Measurements from ENCODE around the gene ACADL.
A peak's percentile ranks its signal among the peaks of the same experiment; 100 is the strongest.
"Not testable (repeated sequence)": the region's sequence is repeated elsewhere in the genome, so short reads cannot be mapped to it uniquely, and the experiment has no call there.

Gene ACADL

DNA sequence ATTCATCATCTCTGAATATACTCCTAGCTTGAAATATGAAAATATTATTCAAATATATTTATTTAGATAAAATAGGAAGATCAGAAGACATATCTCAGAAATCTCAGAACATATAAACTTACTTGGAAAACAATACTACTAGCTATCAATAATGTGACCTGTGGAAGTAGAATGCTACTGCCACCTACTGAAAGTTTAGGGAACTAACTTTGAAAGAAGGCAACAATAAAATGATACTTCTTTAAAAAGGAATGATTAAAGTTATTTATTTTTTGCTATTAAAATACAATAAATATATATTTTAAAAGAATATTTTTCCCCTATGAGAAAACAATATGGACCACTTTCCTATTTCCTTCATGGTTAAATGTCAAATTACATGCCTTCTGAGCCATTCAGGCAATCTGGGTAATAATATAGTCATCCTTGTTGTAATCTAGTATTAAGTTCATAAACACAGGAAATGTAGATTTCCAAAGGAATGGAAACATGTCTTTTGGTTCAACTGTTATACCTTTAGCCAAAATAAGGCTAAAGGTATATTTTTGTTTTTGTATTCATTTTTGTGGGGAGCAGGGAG is 26.0 kb downstream of the ACADL start:
- DNase-seq: peak; percentile 60

DNA sequence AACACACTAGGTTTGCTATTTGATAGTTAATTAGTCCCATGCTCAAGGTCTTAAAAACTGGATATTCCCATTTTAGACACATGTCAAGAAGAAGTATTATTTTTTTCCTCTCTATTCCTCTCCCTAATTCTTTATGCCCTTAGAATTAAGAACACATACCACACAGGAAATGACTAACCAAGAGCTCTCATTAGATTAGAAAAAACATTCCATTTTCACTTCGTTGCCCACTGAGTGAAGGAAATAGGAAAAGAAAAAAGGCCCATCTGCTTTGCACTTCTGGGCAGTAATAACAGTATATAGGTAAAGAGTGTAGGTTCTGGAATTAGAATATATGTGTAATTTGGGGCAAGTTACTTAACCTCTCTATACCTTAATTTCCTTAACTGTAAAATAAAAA is 26.9 kb downstream of the ACADL start:
- no peak for DNase-seq

DNA sequence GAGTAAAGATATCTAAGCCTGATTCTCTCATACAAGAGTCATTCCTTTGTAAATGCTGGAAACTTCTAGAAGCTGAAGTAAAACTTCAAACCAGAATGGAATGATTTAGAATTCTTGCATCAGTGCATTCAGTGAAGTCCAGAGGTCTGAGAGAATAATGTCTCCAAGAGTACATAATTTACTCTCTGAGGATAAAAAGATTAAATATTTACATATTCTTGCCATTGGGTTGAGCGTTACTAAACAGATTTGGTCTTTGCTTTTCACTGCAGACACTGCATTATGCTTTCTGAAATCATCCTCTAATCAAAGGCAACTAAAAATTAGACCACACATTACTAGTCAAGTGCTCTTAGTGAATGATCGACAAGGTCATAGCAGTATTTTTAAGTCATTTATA is 27.5 kb downstream of the ACADL start:
- DNase-seq: no peak

DNA sequence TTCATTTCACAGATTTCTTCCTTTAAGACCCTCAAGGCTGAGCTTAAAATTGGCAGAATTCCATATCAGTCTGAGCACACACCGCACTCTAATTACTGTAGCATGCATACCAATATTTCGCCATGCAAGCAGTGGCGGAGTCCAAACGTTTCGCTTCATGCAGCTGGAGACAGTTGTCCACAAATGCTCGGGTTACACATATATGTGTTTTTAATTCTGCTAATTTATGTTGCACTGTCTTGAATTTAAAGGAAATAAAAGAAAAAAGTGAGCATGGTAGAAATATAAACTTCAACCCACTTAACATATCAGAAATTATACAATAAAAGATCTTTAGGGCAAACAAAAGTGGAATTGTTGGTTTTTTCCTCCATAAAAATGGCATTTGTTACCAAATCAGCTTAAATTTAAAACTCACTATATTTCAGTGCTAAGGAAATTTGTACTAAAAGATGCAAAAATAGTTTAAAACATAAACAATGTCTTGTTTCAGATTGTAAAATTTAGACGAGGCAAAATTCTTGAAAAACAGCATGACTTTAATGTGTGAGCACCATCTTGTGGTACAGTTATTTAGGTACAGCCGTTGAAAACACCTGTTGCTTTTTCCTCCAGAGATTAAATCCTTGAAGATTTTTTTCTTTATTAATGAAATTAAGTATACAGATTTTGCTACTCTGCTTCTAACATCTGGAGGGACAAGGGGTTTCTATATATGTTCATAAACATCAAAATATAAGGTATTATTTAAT is 30.0 kb downstream of the ACADL start:
- DNase-seq: peak; percentile 75

DNA sequence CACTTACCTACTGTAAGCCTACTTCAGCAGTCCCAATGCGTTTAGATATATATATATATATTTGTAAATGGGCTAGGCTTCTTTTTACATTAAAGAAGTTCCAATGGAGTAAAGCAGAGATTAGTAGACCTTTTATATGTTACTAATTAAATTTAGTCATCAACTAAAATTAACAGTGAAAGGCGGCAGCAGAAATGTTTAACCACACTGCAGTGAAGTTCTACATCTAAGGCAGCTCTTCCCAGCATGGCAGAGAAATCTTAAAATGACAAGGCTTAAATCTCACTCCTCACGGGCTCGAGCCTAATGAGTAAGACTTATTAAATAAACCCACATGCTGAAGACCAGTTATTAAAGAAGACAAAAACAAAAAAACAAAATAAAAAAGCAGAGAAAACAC is 34.9 kb downstream of the ACADL start:
- DNase-seq: no peak

DNA sequence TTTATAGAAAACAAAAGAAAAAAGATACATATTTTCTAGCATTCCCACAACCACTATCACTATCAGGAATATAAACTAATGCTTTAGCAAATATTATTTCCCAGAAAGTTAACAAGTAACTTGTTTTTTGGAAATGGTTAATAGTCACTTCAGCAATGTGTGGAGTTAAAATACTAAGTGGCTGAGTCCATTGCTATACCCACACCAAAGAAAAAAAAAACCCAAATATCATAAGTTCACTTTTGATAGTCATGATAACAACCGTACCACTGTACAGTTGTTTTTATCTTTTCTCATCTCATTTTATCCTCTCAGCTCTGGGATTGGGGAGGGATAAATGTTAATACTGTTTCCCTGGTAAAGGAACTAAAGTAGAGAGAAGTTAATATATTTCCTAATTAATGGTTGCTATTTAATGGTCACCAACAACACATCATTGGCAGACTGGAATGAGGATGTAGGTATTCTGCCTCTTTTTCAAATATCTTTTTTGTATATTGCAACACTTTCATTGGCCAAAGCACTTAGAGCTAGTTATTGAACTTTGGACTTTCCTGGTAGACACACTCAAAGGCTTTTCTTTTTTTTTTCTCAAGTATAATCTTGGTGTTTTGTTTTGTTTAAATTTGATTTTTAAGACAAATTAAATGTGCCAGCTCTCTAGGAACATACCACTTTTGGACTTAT is 35.7 kb downstream of the ACADL start:
- DNase-seq: no peak

DNA sequence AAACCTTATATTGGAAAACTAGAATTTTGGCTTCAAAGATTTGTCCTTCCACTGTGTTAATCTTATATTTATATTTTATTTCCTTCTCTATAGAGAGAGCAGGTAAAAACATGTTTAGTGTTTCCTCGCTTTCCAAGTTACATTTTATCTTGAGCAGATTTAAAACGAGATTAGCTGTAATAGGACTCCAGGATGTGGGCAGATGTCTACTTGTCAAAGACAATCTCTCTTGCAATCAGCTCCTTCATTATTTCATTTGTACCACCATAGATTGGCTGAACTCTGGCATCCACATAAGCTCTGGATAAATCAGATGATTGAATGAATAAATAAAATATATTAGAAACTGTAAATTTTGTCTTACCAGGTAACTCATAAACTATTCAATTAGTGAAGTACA is 36.5 kb downstream of the ACADL start:
- DNase-seq: no peak

DNA sequence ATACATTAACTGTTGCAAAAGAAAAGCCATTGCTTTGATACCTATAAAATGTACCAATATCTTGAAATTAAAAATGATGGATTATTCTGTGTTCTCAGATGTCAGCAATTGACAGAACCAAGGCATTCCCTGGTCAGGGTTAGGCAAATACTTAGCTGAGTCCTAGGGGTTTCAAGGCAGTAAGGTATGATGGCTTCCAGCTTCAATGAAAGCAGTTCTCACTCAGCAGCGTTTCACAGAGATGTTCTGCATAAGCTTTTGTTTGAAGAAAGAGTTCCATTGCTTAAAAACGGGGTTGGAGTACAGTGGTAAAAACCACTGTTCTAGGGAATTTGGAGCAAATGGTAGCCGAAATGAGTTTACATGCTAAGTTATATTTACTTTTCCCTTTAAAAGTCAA is 37.1 kb downstream of the ACADL start:
- DNase-seq: no peak

DNA sequence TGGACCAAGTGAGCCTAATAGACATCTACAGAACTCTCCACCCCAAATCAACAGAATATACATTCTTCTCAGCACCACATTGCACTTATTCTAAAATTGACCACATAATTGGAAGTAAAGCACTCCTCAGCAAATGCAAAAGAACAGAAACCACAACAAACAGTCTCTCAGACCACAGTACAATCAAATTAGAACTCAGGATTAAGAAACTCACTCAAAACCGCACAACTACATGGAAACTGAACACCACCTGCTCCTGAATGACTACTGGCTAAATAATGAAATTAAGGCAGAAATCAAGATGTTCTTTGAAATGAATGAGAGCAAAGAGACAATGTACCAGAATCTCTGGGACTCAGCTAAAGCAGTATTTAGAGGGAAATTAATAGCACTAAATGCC is 41.3 kb downstream of the ACADL start:
- not testable (repeated sequence) for DNase-seq

DNA sequence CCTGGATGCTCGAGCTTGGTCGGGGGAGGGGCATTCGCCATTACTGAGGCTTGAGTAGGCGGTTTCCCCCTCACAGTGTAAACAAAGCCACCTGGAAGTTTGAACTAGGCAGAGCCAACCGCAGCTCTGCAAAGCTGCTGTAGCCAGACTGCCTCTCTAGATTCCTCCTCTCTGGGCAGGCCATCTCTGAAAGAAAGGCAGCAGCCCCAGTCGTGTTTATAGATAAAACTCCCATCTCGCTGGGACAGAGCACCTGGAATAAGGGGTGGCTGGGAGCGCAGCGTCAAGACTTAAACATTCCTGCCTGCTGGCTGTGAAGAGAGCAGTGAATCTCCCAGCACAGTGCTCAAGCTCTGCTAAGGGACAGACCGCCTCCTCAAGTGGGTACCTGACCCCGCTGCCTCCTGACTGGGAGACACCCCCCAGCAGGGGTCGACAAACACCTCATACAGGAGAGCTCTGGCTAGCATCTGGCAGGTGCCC is 43.6 kb downstream of the ACADL start:
- not testable (repeated sequence) for DNase-seq

DNA sequence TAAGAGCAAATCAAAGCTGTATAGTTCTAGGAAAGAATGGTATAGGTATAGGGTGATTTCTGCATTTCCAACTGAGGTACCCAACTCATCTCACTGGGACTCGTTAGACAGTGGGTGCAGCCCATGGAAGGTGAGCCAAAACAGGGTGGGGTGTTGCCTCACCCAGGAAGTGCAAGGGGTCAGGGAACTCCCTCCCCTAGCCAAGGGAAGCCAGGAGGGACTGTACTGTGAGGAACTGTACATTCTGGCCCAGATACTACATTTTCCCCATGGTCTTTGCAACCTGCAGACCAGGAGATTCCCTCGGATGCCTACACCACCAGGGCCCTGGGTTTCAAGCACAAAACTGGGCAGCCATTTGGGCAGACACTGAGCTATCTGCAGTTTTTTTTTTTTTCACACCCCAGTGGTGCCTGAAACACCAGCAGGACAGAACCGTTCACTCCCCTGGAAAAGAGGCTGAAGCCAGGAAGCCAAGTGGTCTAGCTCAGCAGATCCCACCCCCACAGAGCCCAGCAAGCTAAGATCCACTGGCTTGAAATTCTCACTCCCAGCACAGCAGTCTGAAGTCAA is 44.1 kb downstream of the ACADL start:
- not testable (repeated sequence) for DNase-seq

DNA sequence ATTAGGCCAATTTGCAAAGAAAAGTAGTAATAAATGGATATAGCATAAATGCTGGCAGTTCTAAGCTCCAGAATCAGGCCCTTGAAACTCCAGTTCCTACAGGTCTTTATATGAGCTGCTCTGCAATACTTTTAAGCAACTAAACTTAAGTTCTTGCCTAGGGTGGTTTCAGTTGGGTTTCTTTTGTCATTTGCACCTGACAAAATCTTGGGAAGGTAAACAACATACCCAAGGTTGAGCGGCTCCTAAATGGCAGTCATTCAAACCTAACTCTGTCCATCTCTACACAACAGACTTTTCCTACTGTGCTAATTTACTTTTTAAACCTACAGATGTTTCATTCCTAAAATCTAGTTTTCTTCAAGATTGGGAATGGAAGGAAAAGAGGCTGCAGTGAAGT is 44.8 kb downstream of the ACADL start:
- DNase-seq: no peak

DNA sequence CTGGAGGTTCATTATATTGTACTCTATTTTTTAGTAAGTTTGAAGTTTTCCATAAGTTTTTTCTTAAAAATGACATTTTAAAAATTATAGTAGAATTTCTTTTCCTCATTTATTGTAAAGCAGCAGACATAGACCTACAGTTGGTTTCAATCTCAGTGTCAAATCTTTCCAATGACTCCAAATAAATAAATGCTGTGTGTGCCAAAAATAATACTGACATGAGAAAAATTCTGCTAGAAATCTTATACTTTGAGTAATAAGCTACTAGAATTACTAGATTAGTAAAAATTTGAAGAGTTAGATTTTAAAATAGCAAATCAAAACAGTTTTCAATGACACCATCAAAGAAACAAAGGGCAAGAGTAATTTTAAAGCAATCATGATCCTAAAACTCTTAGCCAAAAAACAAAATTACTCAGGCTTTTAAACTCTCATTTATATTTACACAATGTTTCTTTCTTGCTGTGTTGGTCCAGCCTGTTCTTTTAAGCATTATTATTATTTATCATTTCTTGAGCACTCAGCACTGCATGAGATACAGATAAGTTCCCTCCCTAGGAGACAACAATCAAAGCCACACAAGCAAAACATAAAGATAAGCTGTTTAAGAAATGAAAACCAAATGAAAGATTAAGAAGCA is 45.8 kb downstream of the ACADL start:
- DNase-seq: no peak

DNA sequence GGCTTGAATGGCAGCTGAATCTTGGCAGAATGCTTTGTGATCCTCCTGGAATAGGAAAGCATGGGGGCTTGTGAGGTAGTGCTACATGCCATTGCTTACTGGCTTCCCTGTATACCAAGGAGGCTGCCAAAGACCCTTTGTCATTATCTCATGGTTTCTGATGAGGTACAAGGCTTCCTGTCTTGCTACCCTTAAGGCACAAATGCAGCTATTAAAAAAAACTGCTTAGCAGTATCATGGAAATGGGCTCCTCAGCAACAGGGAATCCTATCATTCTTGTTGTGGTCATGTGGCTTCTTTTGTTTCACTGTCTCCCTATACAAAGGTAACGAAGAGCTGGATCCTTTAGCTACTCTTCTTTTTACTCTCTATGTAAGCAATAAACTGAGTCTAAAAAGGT is 47.5 kb downstream of the ACADL start:
- DNase-seq: no peak

DNA sequence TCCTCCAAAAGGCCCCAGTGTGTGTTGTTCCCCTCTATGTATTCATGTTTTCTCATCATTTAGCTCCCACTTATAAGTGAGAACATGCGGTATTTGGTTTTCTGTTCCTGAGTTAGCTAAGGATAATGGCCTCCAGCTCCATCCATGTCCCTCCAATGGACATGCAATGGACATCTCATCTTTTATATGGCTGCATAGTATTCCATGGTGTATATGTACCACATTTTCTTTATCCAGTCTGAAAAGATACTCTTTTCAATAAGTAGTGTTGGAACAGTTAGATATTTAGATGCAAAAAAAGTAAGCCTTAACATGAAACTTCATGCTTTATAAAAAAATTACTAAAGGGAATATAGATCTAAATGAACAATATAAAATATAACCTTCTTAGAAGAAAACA is 48.1 kb downstream of the ACADL start:
- not testable (repeated sequence) for DNase-seq

DNA sequence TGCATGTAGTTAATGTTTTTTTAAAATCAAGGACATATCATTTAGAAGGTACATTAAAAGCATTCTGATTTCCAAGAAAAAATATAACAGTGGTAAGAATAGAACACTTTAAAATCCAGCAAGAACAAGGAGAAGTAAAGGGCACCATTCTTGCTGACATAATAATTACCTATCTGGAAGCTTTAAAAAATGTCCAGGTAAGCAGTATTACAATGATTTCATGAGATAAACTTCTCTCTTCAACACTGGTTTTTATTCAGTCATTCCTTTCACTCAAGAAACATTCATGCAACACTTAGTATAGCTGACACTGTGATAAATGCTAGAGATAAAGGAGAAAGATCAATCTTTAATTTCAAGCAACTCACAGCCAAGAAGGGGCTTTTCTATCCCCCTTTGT is 51.2 kb downstream of the ACADL start:
- no peak for DNase-seq

DNA sequence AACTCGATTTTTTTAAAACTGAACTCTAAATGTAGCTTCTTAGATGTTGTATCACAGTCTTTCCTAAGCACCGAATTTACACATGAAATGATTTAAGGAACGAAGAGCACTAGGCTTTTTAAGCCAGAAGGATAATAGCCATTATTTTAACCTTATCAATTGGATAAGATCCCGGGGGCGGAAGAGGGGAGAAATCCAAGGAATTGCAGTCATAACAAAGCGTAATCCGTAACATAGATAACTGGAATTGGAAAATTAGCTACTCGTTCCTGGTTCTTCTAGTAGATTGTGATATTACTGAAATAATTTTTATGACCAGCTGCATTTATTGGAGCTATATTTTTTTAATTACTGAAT is 53.0 kb downstream of the ACADL start:
- no peak for DNase-seq

DNA sequence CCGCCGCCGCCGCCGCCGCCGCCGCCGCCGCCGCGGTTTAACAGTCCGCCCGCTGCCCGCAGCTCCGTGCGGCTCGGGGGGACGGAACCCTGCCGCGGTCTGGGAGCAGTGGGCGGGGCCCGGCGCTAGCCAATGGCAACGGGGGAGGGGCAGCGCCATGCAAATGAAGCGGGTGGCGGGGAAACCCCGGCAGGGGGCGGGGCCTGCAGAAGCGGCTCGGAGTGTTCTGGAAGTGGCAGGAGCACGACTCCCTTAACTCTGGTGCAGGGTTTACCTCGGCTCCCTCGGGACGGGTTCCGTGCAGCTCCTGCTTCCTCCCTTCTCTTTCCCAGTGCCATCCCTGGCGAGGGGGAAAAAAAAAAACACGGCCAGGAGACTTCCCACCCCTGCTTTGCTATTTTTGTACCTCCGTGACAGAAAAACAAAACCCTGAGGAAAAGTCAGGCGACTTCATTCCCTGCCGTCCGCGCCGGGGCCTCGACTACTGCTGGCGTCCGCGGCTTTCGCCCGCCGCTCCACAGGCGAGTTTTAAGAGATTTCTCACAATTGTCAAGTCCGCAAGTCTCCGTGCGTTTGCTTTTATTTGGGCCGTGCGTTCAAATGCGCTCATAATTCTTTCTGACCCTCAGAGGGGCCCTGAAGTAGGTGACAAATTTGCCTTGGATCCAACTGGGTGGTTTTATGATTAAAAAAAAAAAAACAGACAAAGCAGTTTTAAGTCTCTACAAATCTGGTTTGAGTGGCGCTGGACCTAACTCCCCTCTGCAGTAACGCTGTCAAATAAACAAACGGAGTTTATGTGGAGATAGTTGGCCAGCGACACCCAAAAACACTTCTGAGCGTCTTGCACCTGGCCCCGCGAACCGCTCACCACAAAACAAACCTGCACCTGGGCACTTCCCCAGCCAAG is 53.7 kb downstream of the ACADL start, which contains the start of gene KANSL1L:
Gene KANSL1L, minus strand, starts transcription at position 101 of the 910 bp plus-strand sequence. CDS start 16,827 bp downstream, outside the sequence.
- peak; percentile 98 for DNase-seq

DNA sequence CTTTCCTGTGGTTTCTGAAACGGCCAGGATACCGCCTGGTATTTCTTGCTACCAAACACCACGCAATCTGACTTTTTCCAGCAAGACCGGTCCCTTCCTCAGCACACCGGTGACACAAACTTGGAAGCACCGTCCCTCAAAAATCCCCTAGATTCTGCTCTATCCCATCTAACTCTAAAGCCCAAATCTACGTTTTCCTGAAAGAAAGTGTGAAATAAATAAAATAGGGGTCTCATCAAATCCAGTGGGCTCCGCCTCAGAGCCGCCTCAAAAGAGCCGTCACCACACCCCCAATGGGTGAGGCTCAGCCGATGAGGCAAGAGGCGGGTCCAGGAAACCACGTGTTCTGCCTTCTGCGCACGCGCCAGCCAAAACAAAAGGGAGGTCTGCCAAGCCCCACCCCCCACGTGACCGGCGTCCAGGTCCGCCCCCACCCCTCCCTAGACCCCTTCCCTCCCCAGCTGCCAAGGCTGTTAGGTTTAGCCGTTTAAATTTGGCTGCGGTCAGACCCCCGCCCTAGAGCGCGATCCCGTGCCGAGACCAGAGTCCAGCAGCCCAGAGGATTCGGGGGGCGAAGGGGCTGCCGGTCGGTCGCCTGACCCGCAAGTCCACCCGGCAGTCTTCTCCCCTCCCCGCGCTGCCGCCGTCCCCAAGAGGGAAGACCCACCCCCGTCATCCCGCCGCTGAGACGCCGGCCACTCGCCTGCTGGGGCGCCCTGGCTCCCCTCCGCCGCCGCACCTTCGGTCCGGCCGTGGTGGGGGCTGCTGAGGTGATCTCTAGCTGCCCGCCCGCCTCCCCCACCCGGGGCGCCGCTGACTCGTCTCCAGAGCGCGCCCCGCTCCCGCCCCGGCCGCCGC is 54.6 kb downstream of the ACADL start:
- DNase-seq: peak; percentile 99

DNA sequence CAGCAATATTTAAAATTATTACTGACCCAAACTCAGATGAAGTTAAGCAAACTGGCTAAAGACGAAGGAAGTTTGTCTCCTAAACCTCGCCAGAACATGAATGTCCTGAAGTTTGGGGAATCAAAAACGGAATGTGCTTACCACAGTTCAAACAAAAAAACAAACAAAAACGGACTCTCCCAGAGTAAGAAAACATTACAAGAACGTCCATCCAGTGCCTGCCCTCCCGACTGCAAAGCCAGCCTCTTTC is 55.1 kb downstream of the ACADL start:
- no peak for DNase-seq

DNA sequence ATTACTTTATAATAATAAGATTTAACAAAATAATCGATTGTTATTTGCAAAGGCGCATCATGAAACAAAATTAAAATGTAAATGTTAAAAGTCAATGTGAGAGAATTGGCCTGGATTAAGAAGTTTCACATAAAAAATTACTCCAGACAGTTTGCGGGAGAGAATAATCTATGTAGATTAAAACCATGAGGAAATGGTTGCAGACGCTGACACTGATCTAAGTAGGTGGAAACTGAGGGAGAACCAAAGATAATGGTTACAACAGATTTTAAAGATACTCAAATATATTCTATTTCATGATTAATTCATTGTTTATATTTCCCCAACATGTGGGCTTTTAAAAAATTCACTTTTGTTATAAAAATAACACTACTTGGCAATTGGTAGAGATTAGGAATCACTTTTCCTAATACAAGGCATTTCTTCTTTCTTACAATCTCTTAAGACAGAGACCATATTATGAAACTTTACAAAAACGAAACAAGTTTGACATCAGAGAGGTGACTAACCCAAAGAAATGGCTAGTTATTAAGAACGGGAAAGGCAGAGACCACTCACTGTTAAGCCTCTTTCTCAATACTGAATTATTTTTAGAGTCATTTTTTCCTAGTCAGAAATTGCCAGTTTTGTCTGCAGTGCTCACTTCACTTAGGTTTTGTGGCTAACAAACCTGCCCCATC is 55.6 kb downstream of the ACADL start:
- no peak for DNase-seq
